ENCODE data around the gene FGD2.

FGD2 gene

DNA sequence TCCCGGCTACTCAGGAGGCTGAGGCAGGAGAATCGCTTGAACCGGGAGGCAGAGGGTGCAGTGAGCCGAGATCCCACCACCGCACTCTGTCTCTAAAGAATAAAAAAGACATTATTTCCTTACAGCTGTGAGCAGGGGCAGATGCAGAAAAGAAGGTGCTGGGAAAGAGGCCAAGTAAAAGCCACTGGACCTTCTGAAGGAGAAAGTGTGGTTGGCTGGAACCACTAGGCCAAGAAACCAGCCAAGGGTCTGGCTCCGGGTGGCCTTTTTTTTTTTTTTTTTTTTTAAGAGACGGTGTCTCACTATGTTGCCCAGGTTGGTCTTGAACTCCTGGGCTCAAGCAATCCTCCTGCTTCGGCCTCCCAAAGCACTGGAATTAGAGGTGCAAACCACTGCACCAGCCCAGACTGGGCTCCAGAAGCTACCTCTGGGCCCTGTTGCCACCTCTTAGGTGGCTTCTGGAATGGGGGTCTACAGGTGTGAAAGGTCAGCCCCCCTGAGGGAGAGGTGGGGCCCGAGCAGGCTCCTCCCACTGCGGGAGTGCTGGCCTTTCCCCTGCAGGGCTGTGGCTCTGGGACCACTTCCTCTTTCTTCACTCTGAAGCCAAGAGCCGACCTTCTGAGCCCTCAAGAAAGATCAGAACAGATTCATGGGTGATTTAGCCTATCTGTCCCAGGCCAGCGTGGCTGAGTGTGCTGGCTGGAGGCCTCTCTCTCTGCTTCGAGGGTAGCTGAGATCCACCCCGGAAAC lies at the start of gene FGD2:
TSS of gene FGD2 (plus strand) at position 595 of the 750 bp plus-strand sequence. CDS start 163 bp downstream, outside the sequence.
- no peak for DNase-seq

- DNase-seq = no peak
Measured at GRCh38 chr6:36955671-36956445, 49.6 kb upstream of the FGD2 start.

DNA sequence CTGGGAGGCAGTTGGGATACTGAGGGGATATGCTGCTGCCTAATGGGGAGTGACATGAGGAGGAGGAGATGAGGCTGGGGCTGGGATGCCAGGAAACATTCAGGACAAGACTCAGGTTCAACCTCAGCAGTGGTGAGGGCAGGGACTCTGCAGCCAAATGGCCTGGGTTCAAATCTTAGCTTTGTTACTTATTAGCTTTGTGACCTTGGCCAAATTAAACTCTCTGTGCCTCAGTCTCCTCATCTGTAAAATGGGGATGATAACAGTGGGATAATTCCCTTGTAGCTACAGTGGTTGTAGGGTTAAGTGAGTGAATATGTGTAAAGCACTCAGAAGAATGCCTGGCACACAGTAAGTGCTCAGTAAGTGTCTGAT lies 49.0 kb upstream of the FGD2 start:
- DNase-seq = no peak

DNA sequence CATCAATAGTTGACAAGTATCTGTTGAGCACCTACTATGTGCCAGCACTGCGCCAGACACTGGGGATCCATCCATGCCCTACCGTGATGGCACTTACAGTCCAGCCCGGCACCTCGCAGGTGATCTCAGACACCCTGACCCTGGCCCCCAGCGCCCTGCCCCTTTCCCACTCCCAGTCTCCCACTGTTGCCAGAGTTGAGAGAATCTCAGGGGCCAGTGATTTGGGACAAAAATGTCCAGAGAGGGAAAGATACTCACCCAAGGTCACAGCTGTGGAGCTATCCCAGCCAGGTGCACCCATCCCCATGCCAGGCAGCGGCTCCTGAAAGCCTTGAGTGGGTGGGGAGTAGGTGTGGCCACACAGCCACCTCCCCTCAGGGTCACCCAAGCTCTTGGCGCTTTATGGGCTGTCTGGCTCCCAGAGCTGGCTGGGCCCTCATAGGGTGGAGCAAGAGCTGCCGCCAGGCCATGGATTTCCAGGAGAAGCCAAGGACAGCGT lies 47.6 kb upstream of the FGD2 start:
- DNase-seq = no peak

- DNase-seq = no peak
Measured at GRCh38 chr6:36958775-36959554, 46.5 kb upstream of the FGD2 start.

DNA sequence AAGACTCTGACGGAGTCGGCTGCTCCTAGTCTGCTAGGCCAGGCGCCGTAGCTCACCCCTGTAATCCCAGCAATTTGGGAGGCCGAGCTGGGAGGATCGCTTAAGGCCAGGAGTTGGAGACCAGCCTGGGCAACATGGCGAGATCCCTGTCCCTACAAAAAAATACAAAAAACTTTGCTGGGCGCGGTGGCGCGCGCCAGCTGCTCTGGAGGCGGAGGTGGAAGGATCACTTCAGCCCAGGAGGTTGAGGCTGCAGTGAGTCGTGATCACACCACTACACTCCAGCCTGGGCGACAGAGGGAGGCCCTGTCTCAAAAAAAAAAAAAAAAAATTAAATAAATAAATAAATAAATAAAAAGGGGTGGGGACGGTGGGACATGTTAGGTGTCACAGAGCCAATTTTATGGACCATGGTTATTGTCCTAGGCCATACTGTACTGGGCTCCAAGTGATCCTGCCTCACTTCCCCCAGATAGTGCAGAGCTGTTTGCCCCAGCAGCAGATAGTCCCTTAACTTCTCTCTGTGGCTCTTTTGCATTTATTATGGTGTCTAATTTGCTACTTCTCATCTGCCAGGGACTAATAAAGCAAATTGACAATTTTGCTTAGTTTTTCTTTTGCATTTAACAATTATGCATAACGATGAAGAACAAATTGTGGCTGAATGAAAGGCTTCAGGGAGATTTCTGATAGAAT lies 45.8 kb upstream of the FGD2 start:
- DNase-seq = no peak

- DNase-seq = no peak
Measured at GRCh38 chr6:36961441-36962435, 43.7 kb upstream of the FGD2 start.

DNA sequence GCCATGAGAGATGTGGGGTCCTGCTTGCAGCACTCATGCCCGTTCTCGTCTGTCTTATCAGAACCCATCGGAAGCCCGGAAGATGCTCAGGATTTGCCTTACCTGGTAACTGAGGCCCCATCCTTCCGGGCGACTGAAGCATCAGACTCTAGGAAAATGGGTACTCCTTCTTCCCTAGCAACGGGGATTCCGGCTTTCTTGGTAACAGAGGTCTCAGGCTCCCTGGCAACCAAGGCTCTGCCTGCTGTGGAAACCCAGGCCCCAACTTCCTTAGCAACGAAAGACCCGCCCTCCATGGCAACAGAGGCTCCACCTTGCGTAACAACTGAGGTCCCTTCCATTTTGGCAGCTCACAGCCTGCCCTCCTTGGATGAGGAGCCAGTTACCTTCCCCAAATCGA lies 42.6 kb upstream of the FGD2 start:
- peak; percentile 76 for DNase-seq

DNA sequence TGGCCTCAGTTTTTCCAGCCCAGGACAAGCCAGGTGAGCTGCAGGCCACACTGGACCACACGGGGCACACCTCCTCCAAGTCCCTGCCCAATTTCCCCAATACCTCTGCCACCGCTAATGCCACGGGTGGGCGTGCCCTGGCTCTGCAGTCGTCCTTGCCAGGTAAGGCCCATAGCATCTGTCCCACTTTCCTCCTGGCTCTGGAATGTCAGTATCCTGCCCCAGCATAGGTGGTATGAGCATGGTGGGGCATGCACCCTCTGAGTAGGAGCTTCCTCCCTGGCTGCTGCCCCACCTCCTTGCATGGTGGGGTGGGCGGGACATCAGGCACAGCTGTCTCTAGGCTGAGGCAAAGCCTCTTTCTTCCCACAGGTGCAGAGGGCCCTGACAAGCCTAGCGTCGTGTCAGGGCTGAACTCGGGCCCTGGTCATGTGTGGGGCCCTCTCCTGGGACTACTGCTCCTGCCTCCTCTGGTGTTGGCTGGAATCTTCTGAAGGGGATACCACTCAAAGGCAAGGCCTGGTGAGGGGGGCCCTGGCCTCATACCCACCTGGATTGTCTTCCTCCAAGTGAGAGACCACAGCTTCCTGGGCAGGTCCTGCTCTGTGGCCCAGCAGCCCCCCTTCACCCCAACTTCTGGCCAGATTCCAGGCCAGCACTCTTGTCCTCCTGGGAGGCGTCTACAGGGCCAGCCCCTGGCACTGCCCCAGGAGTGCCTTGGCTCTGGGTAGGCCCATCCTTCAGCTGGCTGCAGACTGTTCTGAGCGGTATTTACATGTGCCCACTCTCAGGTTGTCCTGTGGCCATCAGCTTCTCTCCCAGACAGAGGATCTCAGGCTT lies 41.8 kb upstream of the FGD2 start:
- no peak for DNase-seq

- no peak for DNase-seq
Measured at GRCh38 chr6:36964349-36964748, 41.1 kb upstream of the FGD2 start.

DNA sequence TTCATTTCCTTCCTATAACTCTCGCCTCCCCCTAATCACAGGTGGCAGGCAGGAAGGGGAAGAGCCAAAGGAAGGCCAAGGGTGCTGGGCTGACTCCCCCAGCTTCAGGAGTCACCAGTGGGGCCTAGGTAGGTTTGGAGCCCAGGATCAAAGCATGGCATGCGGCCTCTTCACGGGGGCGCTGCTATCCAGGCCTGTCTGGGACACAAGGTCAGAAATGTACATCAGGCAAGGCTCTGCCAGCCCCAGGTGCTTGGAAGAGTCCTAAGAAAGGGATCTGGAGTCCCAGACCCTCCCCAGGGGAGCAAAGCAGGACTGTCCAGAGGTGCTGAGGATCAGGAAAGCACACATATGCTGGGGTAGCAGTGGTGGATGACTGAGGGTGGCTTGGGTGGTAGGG lies 40.5 kb upstream of the FGD2 start:
- no peak for DNase-seq

GRCh38 chr6:36967301-36967700 lies 38.2 kb upstream of the FGD2 start:
- DNase-seq = no peak

DNA sequence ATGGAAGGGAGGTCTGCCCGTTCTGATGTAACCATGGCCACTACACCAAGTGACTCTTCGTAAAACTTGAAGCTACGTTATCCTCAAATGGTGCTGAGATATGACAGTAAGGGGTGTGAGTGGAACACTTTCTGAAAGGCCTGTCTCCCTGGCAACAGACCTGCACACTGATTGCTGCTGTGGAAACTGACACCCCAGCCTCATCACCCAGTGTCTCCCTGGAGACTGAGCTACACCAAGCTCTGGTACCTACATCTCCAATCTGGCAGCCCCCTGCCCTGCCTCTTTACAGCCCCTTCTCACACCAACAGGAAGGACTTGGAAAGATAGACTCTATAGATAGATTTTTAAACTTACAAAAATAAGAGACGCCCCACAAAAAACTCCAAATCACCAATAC lies 37.7 kb upstream of the FGD2 start:
- DNase-seq = no peak

- no peak for DNase-seq
Measured at GRCh38 chr6:36968266-36968977, 37.0 kb upstream of the FGD2 start.

GRCh38 chr6:36969240-36969691 lies 36.2 kb upstream of the FGD2 start:
- no peak for DNase-seq

- DNase-seq = no peak
Measured at GRCh38 chr6:36969988-36970891, 35.2 kb upstream of the FGD2 start.

GRCh38 chr6:36970892-36971842 lies 34.3 kb upstream of the FGD2 start:
- DNase-seq = no peak

All from activated naive CD4-positive, alpha-beta T cell treated with anti-CD3 and anti-CD28 coated beads, Interleukin-2, amount 50 U/mL, for 16 hours (primary cell).